Gastroesophageal sphincter (tissue), 4 donors: Measurements from ENCODE around the gene MRPL3. TPM values are rescaled to one million over a fixed set of nuclear protein-coding genes. Genes with fewer than 3 reads are reported as not detected.

Source experiments
- ATAC-seq: fragments of 150-250 bp; one replicate; pipeline ENCODE4 v1.9.1; 2016; ENCODE audit warnings: mild to moderate bottlenecking, moderate library complexity
- H3K27ac ChIP-seq, 4 donors: fragments of 200-600 bp; sonication (generic) in 3 of 4; 1 replicate in 3 of 4; 2 replicates in 1 of 4; pipeline ENCODE4 v1.5.1; 2016 to 2019
- H3K27me3 ChIP-seq: fragments of 200-600 bp; sonication (generic); one replicate; pipeline ENCODE4 v1.5.1; 2019
- H3K36me3 ChIP-seq, 2 donors: fragments of 200-600 bp; sonication (generic); one replicate each; pipeline ENCODE4 v1.5.1; 2019; ENCODE audit warnings: control low read depth in 1 of 2
- H3K4me1 ChIP-seq, 3 donors: fragments of 200-600 bp; sonication (generic); 1 replicate in 2 of 3; 2 replicates in 1 of 3; pipeline ENCODE4 v1.5.1; 2016 to 2019; ENCODE audit warnings: control low read depth in 2 of 3
- H3K4me3 ChIP-seq, 2 donors: fragments of 200-600 bp; sonication (generic); one replicate each; pipeline ENCODE4 v1.5.1; 2019; ENCODE audit warnings: mild to moderate bottlenecking in 1 of 2, moderate library complexity in 1 of 2
- H3K9me3 ChIP-seq, 3 donors: fragments of 200-600 bp; sonication (generic); one replicate each; pipeline ENCODE4 v1.5.1; 2017 to 2019; ENCODE audit warnings: control low read depth in 2 of 3
- CTCF ChIP-seq, 4 experiments: fragments of 200-600 bp in 2 of 4; fragments of 450-650 bp in 2 of 4; sonication (generic) in 1 of 4; IDR thresholded peaks; one replicate each; pipeline ENCODE4 v1.5.1; 2017 to 2019; ENCODE audit warnings: antibody characterized with exemption in 4 of 4, mild to moderate bottlenecking in 2 of 4, moderate library complexity in 2 of 4
- EP300 ChIP-seq: sonication (generic); formaldehyde crosslinking; IDR thresholded peaks from one replicate; pipeline ENCODE4 v1.6.1; 2017; ENCODE audit warnings: antibody characterized with exemption, mild to moderate bottlenecking
- POLR2A ChIP-seq, 2 donors: fragments of 450-650 bp; IDR thresholded peaks; one replicate each; pipeline ENCODE4 v1.6.1; 2017; ENCODE audit warnings: antibody characterized with exemption in 2 of 2, mild to moderate bottlenecking in 2 of 2, moderate library complexity in 1 of 2
- POLR2AphosphoS5 ChIP-seq: sonication (generic); formaldehyde crosslinking; IDR thresholded peaks from one replicate; pipeline ENCODE4 v1.6.1; 2017; ENCODE audit warnings: antibody characterized with exemption
- WGBS, 2 donors: methylation state at CpG; one replicate each; pipeline ENCODE4 v1.1.5; 2018; ENCODE audit warnings: low coverage in 1 of 2; 5-methylcytosine and 5-hydroxymethylcytosine counted together
- total RNA-seq, 4 donors: library from RNA; depleted of rRNA; stranded (reverse); fragments of >200 nt; gene quantifications; one replicate each; pipeline ENCODE4 v1.1.0, GENCODE V29; 2016

Gene MRPL3
- total RNA-seq, 4 donors from 2014 or later, result 62.1 to 95.9 (median 85.6) TPM

- no peak for ATAC-seq
- Histone ChIP-seq H3K36me3 (peaks cover 0 to 2% of the 10 kb centered on the region in 2 donors), H3K27me3 (no peaks in the 10 kb centered on the region), H3K4me1 (peaks cover 4 to 27% (median 6%) of the 10 kb centered on the region in 3 donors), H3K27ac (no peak overlapping the region), H3K9me3 (no peaks in the 10 kb centered on the region), H3K4me3 (no peak overlapping the region)
- 83 to 93% methylated on average over 3 to 4 of the region's 4 CpGs for WGBS, 2 donors
- TF ChIP-seq POLR2A (IDR thresholded peaks at IDR 0.05) (no peak), CTCF (IDR thresholded peaks at IDR 0.05) (no peak), POLR2AphosphoS5 (no peak), EP300 (no peak)
These were observed 2.6 kb upstream of the MRPL3 start for GRCh38 chr3:131505421-131505820.

- TF ChIP-seq POLR2A (IDR thresholded peaks at IDR 0.05) (no peak), CTCF (IDR thresholded peaks at IDR 0.05) (no peak), POLR2AphosphoS5 (no peak), EP300 (no peak)
- ATAC-seq, result no peak
- no peaks in the 10 kb centered on the region for H3K9me3 ChIP-seq
- peak overlapping the region; percentile 76 to 95 for H3K4me3 ChIP-seq
- no peaks in the 10 kb centered on the region for H3K27me3 ChIP-seq
- peak overlapping the region; percentile 36 to 85 (median 77) for H3K27ac ChIP-seq
- peaks cover 4 to 27% (median 6%) of the 10 kb centered on the region in 3 donors for H3K4me1 ChIP-seq
- peaks cover 0 to 24% of the 10 kb centered on the region in 2 donors for H3K36me3 ChIP-seq
These were observed 507 bp upstream of the MRPL3 start for GRCh38 chr3:131503320-131503635.

- Histone ChIP-seq H3K27me3 (no peaks in the 10 kb centered on the region), H3K36me3 (peaks cover 0 to 37% of the 10 kb centered on the region in 2 donors), H3K4me3 (peak overlapping the region; percentile 76 to 95), H3K4me1 (peaks cover 4 to 27% (median 6%) of the 10 kb centered on the region in 3 donors), H3K27ac (peak overlapping the region; percentile 36 to 85 (median 77)), H3K9me3 (no peaks in the 10 kb centered on the region)
- WGBS, 2 donors, result 54 to 60% methylated on average over 2 of the region's 2 CpGs
- no peak for TF ChIP-seq POLR2A (IDR thresholded peaks at IDR 0.05)
- TF ChIP-seq CTCF (IDR thresholded peaks at IDR 0.05), result no peak
- no peak for TF ChIP-seq POLR2AphosphoS5
- no peak for TF ChIP-seq EP300
- no peak for ATAC-seq
These were observed 822 bp downstream of the MRPL3 start for GRCh38 chr3:131501949-131502348.

- no peak overlapping the region for H3K4me3 ChIP-seq
- ATAC-seq, result no peak
- no peaks in the 10 kb centered on the region for H3K4me1 ChIP-seq
- TF ChIP-seq CTCF (IDR thresholded peaks at IDR 0.05) (no peak), EP300 (no peak), POLR2A (IDR thresholded peaks at IDR 0.05) (no peak), POLR2AphosphoS5 (no peak)
- H3K27me3 ChIP-seq, result no peaks in the 10 kb centered on the region
- no peak overlapping the region for H3K27ac ChIP-seq
- WGBS, 2 donors, result 77 to 91% methylated on average over 1 of the region's 1 CpG
- H3K36me3 ChIP-seq, result peaks cover 6 to 96% of the 10 kb centered on the region in 2 donors
- no peaks in the 10 kb centered on the region for H3K9me3 ChIP-seq
These were observed 8.1 kb downstream of the MRPL3 start for GRCh38 chr3:131494706-131495105.

- H3K36me3 ChIP-seq, result peaks cover 6 to 91% of the 10 kb centered on the region in 2 donors
- WGBS, 2 donors, result 97 to 100% methylated on average over 2 of the region's 2 CpGs
- H3K9me3 ChIP-seq, result no peaks in the 10 kb centered on the region
- no peaks in the 10 kb centered on the region for H3K4me1 ChIP-seq
- no peaks in the 10 kb centered on the region for H3K27me3 ChIP-seq
- ATAC-seq, result no peak
- no peak overlapping the region for H3K27ac ChIP-seq
- no peak overlapping the region for H3K4me3 ChIP-seq
- TF ChIP-seq CTCF (IDR thresholded peaks at IDR 0.05) (no peak), POLR2AphosphoS5 (no peak), EP300 (no peak), POLR2A (IDR thresholded peaks at IDR 0.05) (no peak)
These were observed 11.0 kb downstream of the MRPL3 start for GRCh38 chr3:131491775-131492174.
